Loucy (cell line): ENCODE data around the gene SMYD1.

Source experiments
- H2AFZ ChIP-seq: fragments of 200-600 bp; sonication (generic); 2 replicates; pipeline ENCODE4 v1.6.0; 2016; ENCODE audit warnings: antibody characterized with exemption, mild to moderate bottlenecking, low read length, moderate library complexity
- H3F3A ChIP-seq: fragments of 200-600 bp; 2 replicates; pipeline ENCODE4 v1.6.0; 2016; ENCODE audit warnings: antibody characterized with exemption, low read depth, mild to moderate bottlenecking
- H3K27me3 ChIP-seq: fragments of 200-600 bp; sonication (generic); 2 replicates; pipeline ENCODE4 v1.6.1; 2014; ENCODE audit warnings: low read length, mild to moderate bottlenecking; ENCODE audit not compliant: insufficient read depth, poor library complexity, severe bottlenecking
- H3K36me3 ChIP-seq: fragments of 200-600 bp; sonication (generic); 2 replicates; pipeline ENCODE4 v1.6.1; 2016; ENCODE audit warnings: low read length; ENCODE audit not compliant: insufficient read depth
- H3K4me1 ChIP-seq: fragments of 200-600 bp; sonication (generic); 2 replicates; pipeline ENCODE4 v1.5.1; 2014; ENCODE audit warnings: low read length, mild to moderate bottlenecking; ENCODE audit not compliant: insufficient read depth, poor library complexity, severe bottlenecking
- H3K4me2 ChIP-seq: fragments of 200-600 bp; sonication (generic); 2 replicates; pipeline ENCODE4 v1.6.0; 2014; ENCODE audit warnings: antibody characterized with exemption, low read length, low read depth, mild to moderate bottlenecking; ENCODE audit not compliant: poor library complexity, severe bottlenecking
- H3K4me3 ChIP-seq: fragments of 200-600 bp; sonication (generic); 2 replicates; pipeline ENCODE4 v1.5.1; 2014; ENCODE audit warnings: low read length, mild to moderate bottlenecking, mixed read lengths; ENCODE audit not compliant: poor library complexity, severe bottlenecking
- H3K79me2 ChIP-seq: fragments of 200-600 bp; sonication (generic); 2 replicates; pipeline ENCODE4 v1.6.1; 2014; ENCODE audit warnings: low read length; ENCODE audit not compliant: insufficient read depth
- H3K9ac ChIP-seq: fragments of 200-600 bp; sonication (generic); 2 replicates; pipeline ENCODE4 v1.6.0; 2014; ENCODE audit warnings: mild to moderate bottlenecking, low read depth, low read length, moderate library complexity; ENCODE audit not compliant: poor library complexity, severe bottlenecking
- H3K9me2 ChIP-seq: fragments of 200-600 bp; sonication (generic); replicated peaks from 2 replicates; pipeline ENCODE4 v1.6.1; 2016; ENCODE audit warnings: low read depth, low read length, mixed read lengths
- H3K9me3 ChIP-seq: fragments of 200-600 bp; sonication (generic); 2 replicates; pipeline ENCODE4 v1.6.1; 2014; ENCODE audit warnings: mild to moderate bottlenecking, antibody characterized with exemption, low read length, low read depth; ENCODE audit not compliant: insufficient read depth
- H4K20me1 ChIP-seq: fragments of 200-600 bp; sonication (generic); 2 replicates; pipeline ENCODE4 v1.6.0; 2014; ENCODE audit warnings: antibody characterized with exemption, low read length, mild to moderate bottlenecking; ENCODE audit not compliant: insufficient read depth, poor library complexity, severe bottlenecking
- EZH2phosphoT487 ChIP-seq: fragments of 200-600 bp; IDR thresholded peaks from 2 replicates; pipeline ENCODE4 v1.6.1; 2018; ENCODE audit warnings: antibody characterized with exemption, mild to moderate bottlenecking, moderate library complexity, borderline replicate concordance
- TF ChIP-seq, protein P1 (sequence below): fragments of 200-600 bp; sonication (generic); conservative IDR thresholded peaks from 2 replicates; pipeline ENCODE4 v1.5.1; 2014; ENCODE audit warnings: mild to moderate bottlenecking, antibody characterized with exemption, low read length

SMYD1 gene

DNA sequence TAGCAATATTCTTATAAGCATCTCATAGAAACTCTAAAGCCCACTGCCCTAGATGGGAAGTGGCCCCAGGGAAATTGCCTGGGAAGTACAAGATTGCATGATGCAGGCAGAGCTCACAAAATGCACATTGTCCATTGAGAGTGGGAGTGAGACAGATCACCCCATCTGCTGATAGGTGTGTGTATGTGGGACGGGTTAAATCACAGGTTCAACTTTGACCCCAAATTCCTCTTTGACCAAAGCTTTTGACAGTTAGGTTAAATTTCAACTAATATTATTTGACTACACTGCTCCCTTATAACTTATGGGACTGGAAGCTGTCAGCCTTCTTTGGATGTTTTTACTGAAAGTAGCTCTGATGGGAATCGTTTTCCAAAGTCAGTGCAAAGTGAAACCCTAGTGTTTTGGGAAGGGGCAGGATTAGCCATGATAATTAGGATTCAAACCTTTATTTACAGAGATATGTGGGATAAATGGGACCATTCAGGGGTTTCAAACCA lies 71.6 kb downstream of the SMYD1 start:
- H3K9ac ChIP-seq, result no peak overlapping the region
- no peaks in the 10 kb centered on the region for H3F3A ChIP-seq
- no peaks in the 10 kb centered on the region for H3K79me2 ChIP-seq
- no peak overlapping the region for H2AFZ ChIP-seq
- no peaks in the 10 kb centered on the region for H4K20me1 ChIP-seq
- no peaks in the 10 kb centered on the region for H3K9me2 ChIP-seq
- no peaks in the 10 kb centered on the region for H3K36me3 ChIP-seq
- no peak overlapping the region for H3K4me2 ChIP-seq
- H3K4me1 ChIP-seq, result no peaks in the 10 kb centered on the region
- TF ChIP-seq EZH2phosphoT487, result no peak
- TF ChIP-seq, protein P1, sequence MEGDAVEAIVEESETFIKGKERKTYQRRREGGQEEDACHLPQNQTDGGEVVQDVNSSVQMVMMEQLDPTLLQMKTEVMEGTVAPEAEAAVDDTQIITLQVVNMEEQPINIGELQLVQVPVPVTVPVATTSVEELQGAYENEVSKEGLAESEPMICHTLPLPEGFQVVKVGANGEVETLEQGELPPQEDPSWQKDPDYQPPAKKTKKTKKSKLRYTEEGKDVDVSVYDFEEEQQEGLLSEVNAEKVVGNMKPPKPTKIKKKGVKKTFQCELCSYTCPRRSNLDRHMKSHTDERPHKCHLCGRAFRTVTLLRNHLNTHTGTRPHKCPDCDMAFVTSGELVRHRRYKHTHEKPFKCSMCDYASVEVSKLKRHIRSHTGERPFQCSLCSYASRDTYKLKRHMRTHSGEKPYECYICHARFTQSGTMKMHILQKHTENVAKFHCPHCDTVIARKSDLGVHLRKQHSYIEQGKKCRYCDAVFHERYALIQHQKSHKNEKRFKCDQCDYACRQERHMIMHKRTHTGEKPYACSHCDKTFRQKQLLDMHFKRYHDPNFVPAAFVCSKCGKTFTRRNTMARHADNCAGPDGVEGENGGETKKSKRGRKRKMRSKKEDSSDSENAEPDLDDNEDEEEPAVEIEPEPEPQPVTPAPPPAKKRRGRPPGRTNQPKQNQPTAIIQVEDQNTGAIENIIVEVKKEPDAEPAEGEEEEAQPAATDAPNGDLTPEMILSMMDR, result no peak
- no peaks in the 10 kb centered on the region for H3K9me3 ChIP-seq
- no peaks in the 10 kb centered on the region for H3K27me3 ChIP-seq
- no peak overlapping the region for H3K4me3 ChIP-seq

- Histone ChIP-seq H3K36me3 (no peaks in the 10 kb centered on the region), H4K20me1 (no peaks in the 10 kb centered on the region), H3K4me1 (no peaks in the 10 kb centered on the region), H3K4me2 (no peak overlapping the region), H2AFZ (no peak overlapping the region), H3K9me3 (no peaks in the 10 kb centered on the region), H3K9me2 (no peaks in the 10 kb centered on the region), H3K79me2 (no peaks in the 10 kb centered on the region), H3K27me3 (no peaks in the 10 kb centered on the region), H3K9ac (no peak overlapping the region), H3F3A (no peaks in the 10 kb centered on the region), H3K4me3 (no peak overlapping the region)
- no peak for TF ChIP-seq EZH2phosphoT487
- TF ChIP-seq, protein P1, result no peak
These were observed 72.2 kb downstream of the SMYD1 start for GRCh38 chr2:88139804-88140203.

- no peak overlapping the region for H3K9ac ChIP-seq
These were observed 74.3 kb downstream of the SMYD1 start for GRCh38 chr2:88141952-88142351.

More at GRCh38 chr2:88141952-88142351, 74.3 kb downstream of the SMYD1 start:
- TF ChIP-seq, protein P1, result no peak
- no peak for TF ChIP-seq EZH2phosphoT487
- Histone ChIP-seq H3K4me2 (no peak overlapping the region), H3K9me2 (no peaks in the 10 kb centered on the region), H3K9me3 (no peaks in the 10 kb centered on the region), H3K79me2 (no peaks in the 10 kb centered on the region), H2AFZ (no peak overlapping the region), H3F3A (no peaks in the 10 kb centered on the region), H4K20me1 (no peaks in the 10 kb centered on the region), H3K4me3 (no peak overlapping the region), H3K27me3 (no peaks in the 10 kb centered on the region), H3K4me1 (no peaks in the 10 kb centered on the region), H3K36me3 (no peaks in the 10 kb centered on the region)
